Coronary artery (tissue), 2 donors: Measurements from ENCODE around the gene NKX3-2.

Experiments used
- DNase-seq: peaks from one replicate; pipeline ENCODE4 v3.0.0-alpha.2; 2017; ENCODE audit warnings: low spot score
- H3K27ac ChIP-seq, 2 donors: fragments of 200-600 bp; sonication (generic); one replicate each; pipeline ENCODE4 v1.5.1; 2016 to 2019
- H3K4me3 ChIP-seq: fragments of 200-600 bp; sonication (generic); 2 replicates; pipeline ENCODE4 v1.5.1; 2016; ENCODE audit warnings: mild to moderate bottlenecking, moderate library complexity
- CTCF ChIP-seq: fragments of 200-600 bp; sonication (generic); IDR thresholded peaks from one replicate; pipeline ENCODE4 v1.5.1; 2019; ENCODE audit warnings: antibody characterized with exemption

Gene NKX3-2

GRCh38 chr4:13521047-13521446 is 23.3 kb downstream of the NKX3-2 start:
- no peak overlapping the region for H3K27ac ChIP-seq
- no peak overlapping the region for H3K4me3 ChIP-seq
- no peak for DNase-seq
- no peak for TF ChIP-seq CTCF

GRCh38 chr4:13516315-13516860 is 27.9 kb downstream of the NKX3-2 start:
- TF ChIP-seq CTCF, result no peak
- no peak overlapping the region for H3K4me3 ChIP-seq
- no peak for DNase-seq
- H3K27ac ChIP-seq, result no peak overlapping the region

GRCh38 chr4:13515268-13515667 is 29.0 kb downstream of the NKX3-2 start:
- DNase-seq, result no peak
- Histone ChIP-seq H3K27ac (no peak overlapping the region), H3K4me3 (no peak overlapping the region)
- TF ChIP-seq CTCF, result no peak

- no peak for TF ChIP-seq CTCF
- H3K27ac ChIP-seq, result no peak overlapping the region
- H3K4me3 ChIP-seq, result no peak overlapping the region
- no peak for DNase-seq
Measured at GRCh38 chr4:13514722-13515121, 29.6 kb downstream of the NKX3-2 start.

GRCh38 chr4:13511101-13511500 is 33.2 kb downstream of the NKX3-2 start:
- no peak for DNase-seq
- Histone ChIP-seq H3K27ac (no peak overlapping the region), H3K4me3 (no peak overlapping the region)
- no peak for TF ChIP-seq CTCF

DNA sequence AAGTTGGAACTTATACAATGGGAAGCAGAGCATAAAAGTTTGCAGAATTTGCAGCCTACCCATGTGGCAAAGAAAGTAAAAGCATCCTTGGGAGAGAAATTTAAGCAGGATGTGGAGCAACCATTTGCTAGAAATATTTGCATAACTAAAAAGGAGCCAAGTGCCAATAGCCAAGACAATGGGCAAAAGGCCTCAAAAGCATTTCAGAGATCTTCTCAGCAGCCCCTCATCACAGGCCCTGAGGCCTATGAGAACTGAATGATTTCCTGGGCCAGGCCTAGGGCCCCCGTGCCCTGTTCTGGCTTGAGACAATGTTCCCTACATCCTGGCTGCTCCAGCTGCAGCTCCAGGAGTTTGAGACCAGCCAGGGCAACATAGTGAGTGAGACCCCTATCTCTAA is 34.9 kb downstream of the NKX3-2 start:
- DNase-seq, result no peak
- Histone ChIP-seq H3K27ac (no peak overlapping the region), H3K4me3 (no peak overlapping the region)
- no peak for TF ChIP-seq CTCF

GRCh38 chr4:13504374-13504773 is 39.9 kb downstream of the NKX3-2 start:
- Histone ChIP-seq H3K4me3 (no peak overlapping the region), H3K27ac (no peak overlapping the region)
- no peak for DNase-seq
- TF ChIP-seq CTCF, result no peak
